Keratinocyte (primary cell): ENCODE measurements around the gene CHAF1A.

Experiments
- EZH2 ChIP-seq: IDR thresholded peaks from one replicate; pipeline ENCODE4 v1.6.1; 2012; ENCODE audit warnings: inconsistent platforms, mild to moderate bottlenecking, low read length, moderate library complexity
- TF ChIP-seq, protein P1 (sequence below), 3 experiments: IDR thresholded peaks in 1 of 3; conservative IDR thresholded peaks in 1 of 3; optimal IDR thresholded peaks in 1 of 3; 2 replicates in 2 of 3; 3 replicates in 1 of 3; pipeline versions ENCODE3 to v1.5.1; 2011; ENCODE audit warnings: low read length in 3 of 3, mild to moderate bottlenecking in 3 of 3, moderate library complexity in 2 of 3, control low read depth in 1 of 3, inconsistent platforms in 1 of 3; ENCODE audit not compliant: insufficient read depth in 2 of 3; ENCODE audit errors: extremely low read depth in 1 of 3

- TF ChIP-seq, protein P1, sequence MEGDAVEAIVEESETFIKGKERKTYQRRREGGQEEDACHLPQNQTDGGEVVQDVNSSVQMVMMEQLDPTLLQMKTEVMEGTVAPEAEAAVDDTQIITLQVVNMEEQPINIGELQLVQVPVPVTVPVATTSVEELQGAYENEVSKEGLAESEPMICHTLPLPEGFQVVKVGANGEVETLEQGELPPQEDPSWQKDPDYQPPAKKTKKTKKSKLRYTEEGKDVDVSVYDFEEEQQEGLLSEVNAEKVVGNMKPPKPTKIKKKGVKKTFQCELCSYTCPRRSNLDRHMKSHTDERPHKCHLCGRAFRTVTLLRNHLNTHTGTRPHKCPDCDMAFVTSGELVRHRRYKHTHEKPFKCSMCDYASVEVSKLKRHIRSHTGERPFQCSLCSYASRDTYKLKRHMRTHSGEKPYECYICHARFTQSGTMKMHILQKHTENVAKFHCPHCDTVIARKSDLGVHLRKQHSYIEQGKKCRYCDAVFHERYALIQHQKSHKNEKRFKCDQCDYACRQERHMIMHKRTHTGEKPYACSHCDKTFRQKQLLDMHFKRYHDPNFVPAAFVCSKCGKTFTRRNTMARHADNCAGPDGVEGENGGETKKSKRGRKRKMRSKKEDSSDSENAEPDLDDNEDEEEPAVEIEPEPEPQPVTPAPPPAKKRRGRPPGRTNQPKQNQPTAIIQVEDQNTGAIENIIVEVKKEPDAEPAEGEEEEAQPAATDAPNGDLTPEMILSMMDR (optimal IDR thresholded peaks at IDR 0.05 in 1 of 3, IDR thresholded peaks at IDR 0.05 in 1 of 3, conservative IDR thresholded peaks at IDR 0.05 in 1 of 3; ENCODE audit: extremely low read depth in 1 of 3, insufficient read depth in 2 of 3, low read length in 3 of 3): no peak
- no peak for TF ChIP-seq EZH2
Observed at GRCh38 chr19:4471403-4472173, 69.1 kb downstream of the CHAF1A start.
